GM19372 (cell line): Measurements from ENCODE around the gene UBXN10.
"Not testable (repeated sequence)": the region's sequence is repeated elsewhere in the genome, so short reads cannot be mapped to it uniquely, and the experiment has no call there.

Experiments used
- ATAC-seq: cut with Tn5 transposase; IDR thresholded peaks from one replicate; pipeline ENCODE4 v1.9.1; 2021; ENCODE audit warnings: mild to moderate bottlenecking, low read depth, moderate library complexity; ENCODE audit not compliant: unreplicated experiment

Gene UBXN10

DNA sequence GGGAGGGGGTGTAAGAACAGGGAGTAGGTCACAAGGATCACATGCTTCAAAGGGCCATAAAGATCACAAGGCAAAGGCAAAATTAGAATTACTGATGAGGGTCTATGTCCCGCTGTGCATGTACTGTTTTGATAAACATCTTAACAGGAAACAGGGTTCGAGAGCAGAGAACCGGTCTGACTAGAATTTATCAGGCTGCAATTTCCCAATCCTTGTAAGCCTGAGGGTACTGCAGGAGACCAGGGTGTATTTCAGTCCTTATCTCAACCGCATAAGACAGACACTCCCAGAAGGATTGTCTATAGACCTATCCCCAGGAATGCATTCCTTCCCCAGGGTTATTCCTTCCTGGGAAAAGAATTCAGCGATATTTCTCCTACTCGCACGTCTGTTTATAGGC is 46.7 kb downstream of the UBXN10 start:
- ATAC-seq = not testable (repeated sequence)

DNA sequence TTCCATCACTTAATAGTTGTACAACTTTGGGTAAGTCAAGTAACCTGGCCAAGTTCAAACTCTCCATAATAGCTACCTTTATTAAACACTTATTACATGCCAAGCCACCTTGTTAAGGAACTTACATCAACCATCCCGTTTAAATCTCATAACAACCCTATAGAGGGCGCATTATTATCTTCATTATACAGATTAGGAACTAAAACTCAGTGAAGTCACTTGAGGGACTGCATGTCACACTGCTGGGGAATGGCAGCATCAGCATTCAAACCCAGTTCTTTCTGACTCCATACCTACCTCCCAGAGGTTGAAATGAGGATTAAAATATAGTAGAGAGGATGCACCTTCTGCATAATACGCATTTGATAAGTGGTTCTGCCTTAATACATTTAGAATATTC is 47.5 kb downstream of the UBXN10 start:
- ATAC-seq = no peak

DNA sequence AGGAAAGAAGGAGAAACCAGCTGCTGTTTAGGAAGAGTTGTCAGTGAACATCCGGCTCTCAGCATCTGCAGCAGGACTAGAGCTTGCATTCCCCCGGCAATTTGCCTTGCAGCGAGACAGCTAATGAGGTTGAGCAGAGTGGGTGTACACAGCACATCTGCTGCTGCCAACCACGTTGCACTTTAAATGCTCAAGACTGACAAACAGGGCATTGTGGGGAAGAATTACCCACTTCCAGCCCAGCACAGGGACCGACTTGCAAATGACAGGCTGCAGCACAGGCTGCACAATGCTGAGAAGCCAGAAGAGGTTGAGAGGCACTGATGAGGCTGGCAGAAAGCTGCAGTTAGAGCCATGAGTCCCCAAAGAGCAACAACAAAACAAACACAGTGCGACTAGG is 48.0 kb downstream of the UBXN10 start:
- ATAC-seq = no peak

DNA sequence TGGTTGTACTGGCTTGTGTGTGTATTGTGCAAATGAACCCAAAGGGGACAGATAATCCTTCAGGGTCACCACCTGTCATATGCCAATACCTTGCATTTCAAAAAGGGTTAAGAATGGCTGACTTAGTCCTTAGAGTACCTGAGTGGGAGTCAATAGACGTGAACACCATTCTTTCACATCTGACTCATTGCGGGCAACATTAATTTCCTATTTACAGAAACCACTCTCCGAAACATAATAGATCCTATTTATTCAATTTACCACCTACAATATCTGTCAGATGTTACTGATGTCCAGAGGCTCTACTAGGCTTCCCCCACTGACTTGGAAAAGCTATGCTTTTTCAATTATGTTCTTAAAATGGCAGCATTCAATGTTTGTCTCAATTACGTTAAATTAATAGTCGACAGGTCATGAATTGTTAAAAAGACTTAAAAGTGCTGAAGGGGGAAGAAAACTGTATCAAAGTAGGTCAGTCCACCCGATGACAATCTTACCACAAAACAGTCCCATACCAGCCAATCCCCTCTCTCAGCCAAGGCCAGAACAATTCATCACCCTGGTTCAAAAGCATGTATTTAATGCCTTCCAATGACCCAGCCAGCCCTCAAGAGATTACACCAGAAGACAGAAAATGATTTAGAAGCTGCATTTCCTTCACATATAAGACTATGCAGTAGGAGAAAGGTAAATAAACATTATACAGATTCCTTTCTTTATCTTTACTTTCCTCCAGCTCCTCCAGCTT is 49.1 kb downstream of the UBXN10 start:
- no peak for ATAC-seq

DNA sequence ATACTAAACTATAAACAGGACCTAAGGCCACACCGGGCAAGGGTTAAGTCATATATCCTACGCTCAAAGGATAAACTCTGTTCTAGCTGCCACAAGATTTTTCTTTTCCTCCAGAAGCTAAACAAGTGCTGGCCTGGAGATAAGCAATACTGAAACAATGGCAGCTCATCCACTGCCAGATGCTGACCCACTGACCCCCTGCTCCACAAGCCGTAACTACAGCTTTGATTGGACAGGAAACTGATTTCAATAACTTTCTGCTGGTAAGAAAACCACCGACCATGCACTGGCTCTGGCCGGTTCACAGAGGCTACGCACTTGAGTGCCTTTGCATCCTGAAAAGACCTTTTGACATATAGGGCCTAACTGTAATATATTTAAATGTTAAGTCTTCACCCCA is 51.8 kb downstream of the UBXN10 start:
- no peak for ATAC-seq

DNA sequence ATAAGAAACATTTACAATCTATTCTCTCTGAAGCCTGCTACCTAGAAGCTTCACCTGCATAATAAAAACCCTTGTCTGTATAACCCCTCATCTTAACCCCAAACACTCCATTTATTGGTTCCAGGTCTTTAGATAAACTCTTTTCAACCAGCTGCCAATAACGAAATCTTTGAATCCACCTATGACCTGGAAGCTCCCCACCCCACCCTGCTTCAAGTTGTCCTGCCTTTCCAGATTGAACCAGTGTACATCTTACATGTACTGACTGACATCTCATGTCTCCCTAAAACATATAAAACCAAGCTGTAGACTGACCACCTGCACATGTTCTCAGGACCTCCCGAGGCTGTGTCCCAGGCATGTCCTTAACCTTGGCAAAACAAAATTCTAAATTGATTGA is 54.1 kb downstream of the UBXN10 start:
- ATAC-seq = no peak

DNA sequence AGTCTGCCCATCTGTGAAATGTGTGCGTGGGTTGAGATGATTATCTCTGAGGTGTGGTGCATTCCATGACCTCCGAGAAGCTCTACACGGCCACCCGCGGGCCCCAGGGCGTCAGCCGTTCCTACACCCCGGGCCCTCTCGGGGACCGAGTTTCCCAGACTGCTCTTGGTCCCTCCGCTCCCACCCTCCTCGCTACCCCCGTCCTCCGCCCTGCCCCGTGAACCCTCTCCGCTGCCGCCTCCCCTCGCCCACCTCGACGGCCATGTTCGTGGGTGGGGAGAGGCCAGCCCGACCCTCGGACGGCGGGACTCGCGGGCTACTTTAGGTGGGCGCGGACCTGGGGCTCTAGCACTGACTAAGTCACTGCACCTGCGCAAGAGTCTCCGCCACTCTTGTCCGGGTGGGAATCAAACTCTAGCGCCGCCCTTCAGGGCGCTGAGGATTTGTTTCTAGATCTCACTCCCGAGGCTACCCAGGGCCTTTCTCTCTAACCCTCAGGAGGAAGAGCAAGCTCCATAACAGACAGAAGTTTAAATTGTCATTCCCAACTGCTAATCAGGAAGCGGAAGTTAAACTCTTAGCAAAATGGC is 57.1 kb downstream of the UBXN10 start:
- ATAC-seq = no peak
